Measurements from ENCODE around the gene GCNT1.

- TF ChIP-seq CTCF (IDR thresholded peaks at IDR 0.05; ENCODE audit: borderline replicate concordance, extremely low read depth, low read length, poor library complexity, severe bottlenecking), result no peak
- TF ChIP-seq EZH2 (IDR thresholded peaks at IDR 0.05; ENCODE audit: borderline replicate concordance, low read depth, low read length, severe bottlenecking), result no peak
Observed at GRCh38 chr9:76525196-76525595, 66.2 kb downstream of the GCNT1 start.
